Osteoblast (primary cell): ENCODE results near the gene CRYGN. TPM values are rescaled to one million over a fixed set of nuclear protein-coding genes. Genes with fewer than 3 reads are reported as not detected.

ENCODE experiments used
- DNase-seq: peaks from one replicate; pipeline ENCODE4 v3.0.0; 2011; ENCODE audit warnings: low spot score, mixed read lengths; ENCODE audit not compliant: insufficient read length; ENCODE audit errors: missing footprints
- H2AFZ ChIP-seq: 2 replicates; pipeline ENCODE4 v1.6.0; 2011; ENCODE audit warnings: mild to moderate bottlenecking, low read length
- H3K27ac ChIP-seq: 2 replicates; pipeline ENCODE4 v1.5.1; 2011; ENCODE audit warnings: mild to moderate bottlenecking, low read depth, low read length, moderate library complexity
- H3K27me3 ChIP-seq: 2 replicates; pipeline ENCODE4 v1.6.0; 2012; ENCODE audit warnings: mild to moderate bottlenecking, control low read depth, inconsistent platforms, low read length, moderate library complexity; ENCODE audit not compliant: insufficient read depth
- H3K36me3 ChIP-seq: 2 replicates; pipeline ENCODE4 v1.5.1; 2011; ENCODE audit warnings: mild to moderate bottlenecking, low read length, control low read depth, moderate library complexity; ENCODE audit not compliant: insufficient read depth
- H3K4me1 ChIP-seq: 2 replicates; pipeline ENCODE4 v1.5.1; 2011; ENCODE audit warnings: mild to moderate bottlenecking, low read length, control low read depth, moderate library complexity; ENCODE audit not compliant: insufficient read depth
- H3K4me2 ChIP-seq: 2 replicates; pipeline ENCODE4 v1.6.0; 2011; ENCODE audit warnings: mild to moderate bottlenecking, low read length; ENCODE audit not compliant: insufficient read depth
- H3K4me3 ChIP-seq: fragments of 200-600 bp; sonication (generic); 3 replicates; pipeline ENCODE4 v1.5.1; 2012; ENCODE audit warnings: mild to moderate bottlenecking, low read length, inconsistent platforms; ENCODE audit not compliant: insufficient read depth
- H3K79me2 ChIP-seq: 2 replicates; pipeline ENCODE4 v1.6.0; 2012; ENCODE audit warnings: mild to moderate bottlenecking, low read length, control low read depth, inconsistent platforms; ENCODE audit not compliant: insufficient read depth
- H3K9me3 ChIP-seq: 2 replicates; pipeline ENCODE4 v1.5.1; 2011; ENCODE audit warnings: low read depth, low read length, control low read depth
- H4K20me1 ChIP-seq: 2 replicates; pipeline ENCODE4 v1.6.0; 2012; ENCODE audit warnings: mild to moderate bottlenecking, low read length, control low read depth; ENCODE audit not compliant: insufficient read depth
- total RNA-seq: library from RNA; depleted of rRNA; stranded (reverse); fragments of >200 nt; gene quantifications from 2 replicates; pipeline ENCODE4 v1.2.3, GENCODE V29; 2012
- TF ChIP-seq, protein P1 (sequence below): IDR thresholded peaks from 2 replicates; pipeline ENCODE4 v1.5.1; 2011; ENCODE audit warnings: mild to moderate bottlenecking, low read depth, low read length, moderate library complexity; ENCODE audit errors: extremely low read depth

The CRYGN gene
- total RNA-seq, 1 donor = 0.72 TPM

DNA sequence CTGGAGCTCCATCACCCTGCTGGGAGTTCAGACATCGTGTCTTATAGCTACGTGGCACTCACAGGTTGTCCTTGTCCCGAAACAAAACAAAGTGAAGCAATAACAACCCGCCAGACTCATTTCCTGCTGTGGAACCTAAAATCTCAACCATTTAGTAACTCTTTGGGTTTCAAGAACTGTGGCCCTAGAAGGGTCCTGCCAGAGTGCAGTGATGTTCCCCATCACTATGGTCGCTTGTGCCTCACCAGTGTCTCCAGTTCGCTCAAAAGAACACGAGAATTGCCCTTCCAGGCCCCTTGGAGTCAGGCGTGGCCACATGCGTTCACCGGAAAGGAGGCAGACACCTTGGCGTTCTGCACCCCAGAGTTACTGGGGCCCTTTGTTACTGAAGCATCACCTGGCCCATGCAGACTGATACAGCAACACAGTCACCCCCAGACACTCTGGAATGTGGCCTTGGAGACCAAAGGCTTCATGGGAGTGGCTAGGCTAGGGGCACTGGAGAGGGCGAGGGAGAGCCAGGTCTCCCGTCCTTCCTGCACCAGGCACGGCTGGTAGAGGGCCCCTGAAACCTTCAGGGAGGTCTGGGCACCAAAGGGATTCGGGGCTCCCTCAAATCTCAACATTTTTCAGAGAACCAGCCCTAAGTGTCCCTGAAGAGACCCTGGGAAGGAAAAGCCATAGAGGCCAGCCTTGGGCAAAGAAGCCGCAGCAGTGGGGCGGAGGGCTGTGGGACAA lies 908 bp downstream of the CRYGN start:
- TF ChIP-seq, protein P1, sequence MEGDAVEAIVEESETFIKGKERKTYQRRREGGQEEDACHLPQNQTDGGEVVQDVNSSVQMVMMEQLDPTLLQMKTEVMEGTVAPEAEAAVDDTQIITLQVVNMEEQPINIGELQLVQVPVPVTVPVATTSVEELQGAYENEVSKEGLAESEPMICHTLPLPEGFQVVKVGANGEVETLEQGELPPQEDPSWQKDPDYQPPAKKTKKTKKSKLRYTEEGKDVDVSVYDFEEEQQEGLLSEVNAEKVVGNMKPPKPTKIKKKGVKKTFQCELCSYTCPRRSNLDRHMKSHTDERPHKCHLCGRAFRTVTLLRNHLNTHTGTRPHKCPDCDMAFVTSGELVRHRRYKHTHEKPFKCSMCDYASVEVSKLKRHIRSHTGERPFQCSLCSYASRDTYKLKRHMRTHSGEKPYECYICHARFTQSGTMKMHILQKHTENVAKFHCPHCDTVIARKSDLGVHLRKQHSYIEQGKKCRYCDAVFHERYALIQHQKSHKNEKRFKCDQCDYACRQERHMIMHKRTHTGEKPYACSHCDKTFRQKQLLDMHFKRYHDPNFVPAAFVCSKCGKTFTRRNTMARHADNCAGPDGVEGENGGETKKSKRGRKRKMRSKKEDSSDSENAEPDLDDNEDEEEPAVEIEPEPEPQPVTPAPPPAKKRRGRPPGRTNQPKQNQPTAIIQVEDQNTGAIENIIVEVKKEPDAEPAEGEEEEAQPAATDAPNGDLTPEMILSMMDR = no peak
- H2AFZ ChIP-seq = no peak overlapping the region
- H4K20me1 ChIP-seq = no peaks in the 10 kb centered on the region
- peak; percentile 73 for DNase-seq
- H3K27me3 ChIP-seq = peaks cover 4% of the 10 kb centered on the region
- no peak overlapping the region for H3K27ac ChIP-seq
- H3K4me3 ChIP-seq = no peak overlapping the region
- H3K9me3 ChIP-seq = no peaks in the 10 kb centered on the region
- H3K4me2 ChIP-seq = no peak overlapping the region
- no peaks in the 10 kb centered on the region for H3K36me3 ChIP-seq
- H3K4me1 ChIP-seq = peaks cover 12% of the 10 kb centered on the region
- H3K79me2 ChIP-seq = no peaks in the 10 kb centered on the region

DNA sequence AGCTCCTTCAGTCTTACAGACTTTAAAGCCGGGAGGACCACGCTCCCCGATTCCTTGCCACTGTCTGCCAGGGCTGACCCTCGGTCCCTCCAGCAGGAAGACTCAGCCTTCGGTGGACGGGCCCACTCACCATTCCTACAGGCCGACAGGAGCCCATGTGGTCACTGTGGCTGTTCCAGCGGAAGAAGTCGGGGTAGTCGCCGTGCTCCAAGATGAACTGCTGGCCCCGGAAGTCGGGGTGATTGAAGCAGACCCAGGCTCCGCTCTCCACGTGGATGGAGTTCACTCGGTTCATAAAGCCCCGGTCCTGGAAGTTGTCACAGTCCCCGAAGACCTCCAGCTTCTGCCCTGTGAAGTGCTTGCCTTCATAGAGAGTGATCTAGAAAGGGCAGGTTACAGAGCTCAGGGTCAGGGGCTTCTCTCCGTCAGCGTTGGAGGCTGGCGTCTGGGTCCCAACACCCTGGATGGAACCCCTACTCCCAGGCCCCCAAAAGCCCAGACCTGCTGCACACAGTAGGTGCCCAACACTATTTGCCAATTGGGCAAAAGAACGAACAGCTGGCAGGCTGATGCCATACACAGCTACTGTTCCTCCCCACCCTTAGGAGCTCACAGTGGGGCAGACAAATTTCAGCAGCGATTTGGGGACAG lies 1.9 kb downstream of the CRYGN start:
- H3K79me2 ChIP-seq = no peaks in the 10 kb centered on the region
- peaks cover 4% of the 10 kb centered on the region for H3K27me3 ChIP-seq
- H4K20me1 ChIP-seq = no peaks in the 10 kb centered on the region
- H3K4me3 ChIP-seq = no peak overlapping the region
- peaks cover 12% of the 10 kb centered on the region for H3K4me1 ChIP-seq
- H3K9me3 ChIP-seq = no peaks in the 10 kb centered on the region
- no peak overlapping the region for H2AFZ ChIP-seq
- TF ChIP-seq, protein P1 = no peak
- peak; percentile 58 for DNase-seq
- H3K36me3 ChIP-seq = no peaks in the 10 kb centered on the region
- H3K27ac ChIP-seq = no peak overlapping the region
- no peak overlapping the region for H3K4me2 ChIP-seq

DNA sequence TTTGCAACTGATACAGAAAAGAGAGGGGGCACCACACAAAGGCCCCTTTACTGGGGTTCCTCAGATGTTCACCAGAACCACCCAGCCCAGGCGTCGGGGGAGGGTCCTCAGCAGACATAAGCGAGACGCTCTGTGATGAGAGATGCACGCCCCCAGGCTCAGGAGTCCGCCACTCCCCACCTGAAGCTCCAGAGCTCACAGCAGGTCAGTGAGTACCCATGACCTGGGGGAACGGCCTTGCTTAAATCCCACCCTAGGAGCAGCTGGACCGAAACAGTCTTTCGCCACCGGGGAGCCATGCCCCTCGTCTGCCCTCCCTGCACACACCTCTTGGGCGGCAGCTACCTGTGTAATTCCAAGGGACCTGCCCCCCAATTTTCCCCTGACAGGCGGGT lies 2.8 kb downstream of the CRYGN start:
- H3K4me1 ChIP-seq = peaks cover 12% of the 10 kb centered on the region
- DNase-seq = peak; percentile 26
- H3K4me2 ChIP-seq = no peak overlapping the region
- no peak overlapping the region for H2AFZ ChIP-seq
- TF ChIP-seq, protein P1 = no peak
- no peak overlapping the region for H3K4me3 ChIP-seq
- H3K9me3 ChIP-seq = no peaks in the 10 kb centered on the region
- peaks cover 4% of the 10 kb centered on the region for H3K27me3 ChIP-seq
- no peaks in the 10 kb centered on the region for H3K79me2 ChIP-seq
- no peaks in the 10 kb centered on the region for H3K36me3 ChIP-seq
- no peaks in the 10 kb centered on the region for H4K20me1 ChIP-seq
- H3K27ac ChIP-seq = no peak overlapping the region

DNA sequence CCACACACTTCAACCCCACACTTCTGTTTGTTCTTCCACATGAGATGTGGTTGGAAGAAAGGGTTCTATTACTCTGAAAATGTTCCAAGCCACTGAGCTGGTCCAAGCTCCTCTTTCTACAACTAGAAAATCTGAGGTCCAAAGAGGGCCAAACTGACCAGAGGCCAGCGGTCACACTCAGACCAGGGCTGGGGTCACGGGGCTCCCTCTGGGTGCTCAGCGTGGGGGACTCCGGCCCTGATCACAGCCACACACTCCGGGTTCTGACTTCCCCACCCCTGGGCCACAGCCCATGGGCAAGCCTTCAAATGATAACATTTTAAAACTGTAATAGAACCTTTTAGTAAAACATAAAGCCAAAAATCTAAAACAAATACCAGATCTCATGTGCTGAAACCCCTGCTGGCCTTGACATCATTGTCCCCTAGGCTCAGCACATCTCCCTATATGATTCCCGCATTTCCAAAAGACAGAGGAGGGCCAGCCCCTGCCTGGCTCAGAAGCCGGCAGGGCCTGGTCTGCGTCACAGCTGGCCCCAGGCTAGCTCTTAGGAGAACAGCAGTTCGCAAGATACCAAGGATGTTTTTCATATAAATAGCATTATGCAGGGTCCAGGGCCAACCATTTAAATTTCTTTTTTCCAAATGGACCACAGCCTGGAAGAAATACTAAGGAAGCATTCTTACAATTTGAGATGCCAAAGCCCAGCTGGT lies 3.3 kb downstream of the CRYGN start:
- Histone ChIP-seq H3K9me3 (no peaks in the 10 kb centered on the region), H4K20me1 (no peaks in the 10 kb centered on the region), H3K4me1 (peaks cover 12% of the 10 kb centered on the region), H3K79me2 (no peaks in the 10 kb centered on the region), H3K27me3 (peaks cover 4% of the 10 kb centered on the region), H2AFZ (no peak overlapping the region), H3K4me3 (no peak overlapping the region), H3K36me3 (no peaks in the 10 kb centered on the region), H3K27ac (no peak overlapping the region), H3K4me2 (no peak overlapping the region)
- TF ChIP-seq, protein P1 = no peak
- DNase-seq = peak; percentile 86
